ENCODE results near the gene MAP1B. TPM values are rescaled to one million over a fixed set of nuclear protein-coding genes. Genes with fewer than 3 reads are reported as not detected.

Gene MAP1B
- total RNA-seq, 1 experiment from 2014 or later: 8.9 TPM

- CTCF ChIA-PET: no interaction called here
These were observed 64.4 kb downstream of the MAP1B start for GRCh38 chr5:72171667-72172066.

More at GRCh38 chr5:72171667-72172066, 64.4 kb downstream of the MAP1B start:
- H3K4me3 ChIP-seq (replicated peaks in 1 of 2; ENCODE audit: low read depth in 1 of 2, low read length in 2 of 2): no peak overlapping the region
- no peaks in the 10 kb centered on the region for H3K9me2 ChIP-seq (ENCODE audit: insufficient read depth)
- no peaks in the 10 kb centered on the region for H3K4me1 ChIP-seq (ENCODE audit: control insufficient read depth in 1 of 2, insufficient read depth in 2 of 2, low read length in 2 of 2)
- intact Hi-C loops (cut with micrococcal nuclease): no loop called here
- H3K9me3 ChIP-seq (ENCODE audit: control insufficient read depth in 1 of 2, insufficient read depth in 1 of 2, low read depth in 1 of 2, low read length in 2 of 2): no peaks in the 10 kb centered on the region
- H3K4me2 ChIP-seq (ENCODE audit: low read length): no peak overlapping the region
- ChIA-PET RAD21 (ENCODE audit: low non-redundant PET in 1 of 2, low total read pairs in 2 of 2, uncharacterized antibody in 2 of 2, unreplicated experiment in 2 of 2) (no interaction called here), POLR2A (no interaction called here)
- H3K9ac ChIP-seq (ENCODE audit: low read length): no peak overlapping the region
- no peak for TF ChIP-seq POLR2AphosphoS5 (IDR thresholded peaks at IDR 0.05; ENCODE audit: low read depth, low read length)
- TF ChIP-seq ATF3 (IDR thresholded peaks at IDR 0.05): no peak
- TF ChIP-seq FOSL1 (IDR thresholded peaks at IDR 0.05; ENCODE audit: low read depth): no peak
- TF ChIP-seq EZH2 (IDR thresholded peaks at IDR 0.05): no peak
- no peak for TF ChIP-seq POLR2A (IDR thresholded peaks at IDR 0.05; ENCODE audit: borderline replicate concordance, extremely low read depth, insufficient read depth, insufficient read length)
- TF ChIP-seq SRF (IDR thresholded peaks at IDR 0.05; ENCODE audit: low read depth): no peak
- no peak for TF ChIP-seq EZH2phosphoT487 (IDR thresholded peaks at IDR 0.05; ENCODE audit: borderline replicate concordance)
- TF ChIP-seq ELF1 (IDR thresholded peaks at IDR 0.05; ENCODE audit: borderline replicate concordance, low read depth): no peak
- no peak for TF ChIP-seq EGR1 (IDR thresholded peaks at IDR 0.05; ENCODE audit: low read depth)
- TF ChIP-seq SIN3A (IDR thresholded peaks at IDR 0.05; ENCODE audit: low read depth): no peak
- no peak for TF ChIP-seq JUND (IDR thresholded peaks at IDR 0.05)
- no peak for TF ChIP-seq CEBPB (IDR thresholded peaks at IDR 0.05; ENCODE audit: low read depth)
- TF ChIP-seq YY1 (IDR thresholded peaks at IDR 0.05; ENCODE audit: extremely low read depth, insufficient replicate concordance, low read depth, low read length): no peak
- no peak for TF ChIP-seq TCF7L2 (IDR thresholded peaks at IDR 0.05; ENCODE audit: borderline replicate concordance, extremely low read depth, insufficient read depth, insufficient read length)
- TF ChIP-seq ZBTB33 (IDR thresholded peaks at IDR 0.05; ENCODE audit: extremely low read depth, insufficient replicate concordance, low read length): no peak
- no peak for TF ChIP-seq CTCF (IDR thresholded peaks at IDR 0.05 in 2 of 3, conservative IDR thresholded peaks at IDR 0.05 in 1 of 3; ENCODE audit: borderline replicate concordance in 1 of 3, insufficient read depth in 1 of 3, low read depth in 2 of 3, low read length in 2 of 3)
- no peaks in the 10 kb centered on the region for H3K36me3 ChIP-seq (ENCODE audit: control insufficient read depth in 1 of 2, insufficient read depth in 2 of 2, low read length in 2 of 2)
- H3K79me2 ChIP-seq (ENCODE audit: insufficient read depth, low read length): no peaks in the 10 kb centered on the region
- H3K27me3 ChIP-seq (ENCODE audit: insufficient read depth, low read length): no peaks in the 10 kb centered on the region
- BruUV-seq (replicated peaks): no TSS peak
- DNase-seq (ENCODE audit: low read depth, low spot score) (no peak), ATAC-seq (no peak)
- no peaks in the 10 kb centered on the region for H4K20me1 ChIP-seq (ENCODE audit: insufficient read depth)
- H3K27ac ChIP-seq (ENCODE audit: low read depth, low read length): no peak overlapping the region
- H2AFZ ChIP-seq (ENCODE audit: low read depth, low read length, poor library complexity, severe bottlenecking): no peak overlapping the region
